Stimulated activated CD4-positive, alpha-beta T cell treated with anti-CD3 and anti-CD28 coated beads, Interleukin-1b, Interleukin-23, amount 100 ng/mL, for 24 hours (primary cell): ENCODE data around the gene PRKN.

Experiments used
- DNase-seq, 4 experiments: peaks; one replicate each; pipeline ENCODE4 v3.0.0-alpha.2; 2020; ENCODE audit warnings: low read depth in 4 of 4, low spot score in 1 of 4

The PRKN gene

GRCh38 chr6:162388383-162388777, 339.2 kb downstream of the PRKN start:
- no peak for DNase-seq

GRCh38 chr6:162387718-162388382, 339.7 kb downstream of the PRKN start:
- DNase-seq, result no peak

- DNase-seq, result no peak
Observed at GRCh38 chr6:162385980-162386379, 341.6 kb downstream of the PRKN start.

- no peak for DNase-seq
Observed at GRCh38 chr6:162379757-162380409, 347.7 kb downstream of the PRKN start.

GRCh38 chr6:162377735-162378134, 349.8 kb downstream of the PRKN start:
- DNase-seq, result no peak

- no peak for DNase-seq
Observed at GRCh38 chr6:162373868-162374267, 353.7 kb downstream of the PRKN start.

GRCh38 chr6:162373192-162373591, 354.4 kb downstream of the PRKN start:
- no peak for DNase-seq

- no peak for DNase-seq
Observed at GRCh38 chr6:162372106-162372505, 355.5 kb downstream of the PRKN start.

GRCh38 chr6:162371121-162371520, 356.4 kb downstream of the PRKN start:
- no peak for DNase-seq

- DNase-seq, result no peak
Observed at GRCh38 chr6:162369091-162369490, 358.5 kb downstream of the PRKN start.

GRCh38 chr6:162364488-162364887, 363.1 kb downstream of the PRKN start:
- no peak for DNase-seq

GRCh38 chr6:162363757-162364156, 363.8 kb downstream of the PRKN start:
- DNase-seq, result no peak

GRCh38 chr6:162360901-162361567, 366.5 kb downstream of the PRKN start:
- no peak for DNase-seq

- no peak for DNase-seq
Observed at GRCh38 chr6:162358625-162359024, 368.9 kb downstream of the PRKN start.

- DNase-seq, result no peak
Observed at GRCh38 chr6:162345051-162345511, 382.5 kb downstream of the PRKN start.

GRCh38 chr6:162344646-162345010, 382.9 kb downstream of the PRKN start:
- DNase-seq, result no peak

GRCh38 chr6:162343936-162344645, 383.5 kb downstream of the PRKN start:
- DNase-seq, result no peak

GRCh38 chr6:162343198-162343935, 384.2 kb downstream of the PRKN start:
- DNase-seq, result no peak

GRCh38 chr6:162337412-162337811, 390.2 kb downstream of the PRKN start:
- no peak for DNase-seq

- DNase-seq, result no peak
Observed at GRCh38 chr6:162336359-162336758, 391.2 kb downstream of the PRKN start.

GRCh38 chr6:162332365-162332764, 395.2 kb downstream of the PRKN start:
- DNase-seq, result no peak
